ENCODE results near the gene MAML2. TPM values are rescaled to one million over a fixed set of nuclear protein-coding genes. Genes with fewer than 3 reads are reported as not detected.

MAML2 gene
- total RNA-seq, 6 experiments from 2014 or later: 24.9 to 30.8 (median 28.3) TPM

DNA sequence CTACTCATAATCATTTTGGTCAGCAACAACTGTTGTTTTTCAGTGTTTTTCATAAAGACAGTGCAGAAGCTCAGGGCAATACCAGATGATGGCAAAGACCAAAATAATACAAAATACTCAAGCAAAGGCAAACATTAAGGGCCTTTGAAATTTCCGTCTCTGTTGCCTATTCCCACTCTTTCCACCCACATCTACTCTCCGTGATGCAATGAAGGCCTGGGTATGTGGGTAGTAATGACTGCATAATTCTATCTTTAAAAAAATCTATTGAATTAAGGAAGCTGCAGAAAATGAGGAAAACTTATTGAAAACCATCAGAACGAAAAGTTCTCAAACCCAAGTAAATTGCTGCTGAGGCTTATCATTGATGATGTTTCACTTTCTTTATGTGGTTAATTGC lies 203.3 kb downstream of the MAML2 start:
- Mint-ChIP-seq H3K27me3 (ENCODE audit: insufficient read depth) (peaks cover 2% of the 10 kb centered on the region; the same call in 1 of the 2 replicates), H3K4me3 (no peak overlapping the region), H3K4me1 (ENCODE audit: low read depth) (peaks cover 58% of the 10 kb centered on the region), H3K27ac (peak overlapping the region; percentile 40; the same call in 1 of the 2 replicates), H3K9me3 (no peaks in the 10 kb centered on the region), H3K36me3 (ENCODE audit: low read depth) (peaks cover 28% of the 10 kb centered on the region)
- TF ChIP-seq CTCF (IDR thresholded peaks at IDR 0.05): no peak
- DNase-seq: no peak

DNA sequence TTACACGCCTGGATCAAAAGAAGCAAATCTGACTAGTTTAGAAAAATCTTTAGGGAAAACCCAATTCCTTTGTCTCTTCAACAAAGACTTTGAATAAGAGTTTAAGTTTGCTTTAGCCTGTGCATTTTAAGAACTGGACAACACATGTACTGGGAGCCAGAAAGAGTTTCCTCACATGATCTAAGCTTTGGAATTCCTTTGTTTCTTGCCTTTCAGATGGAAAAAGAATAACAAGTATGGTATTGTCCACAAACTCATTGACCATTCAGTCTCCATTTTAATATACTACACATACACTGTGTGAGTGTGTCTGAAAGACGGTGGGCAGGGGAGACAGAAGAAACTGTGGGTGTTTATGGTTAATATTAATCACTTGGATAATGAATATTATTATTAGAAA lies 205.6 kb downstream of the MAML2 start:
- H3K27me3 Mint-ChIP-seq (ENCODE audit: insufficient read depth): peaks cover 2% of the 10 kb centered on the region; the same call in 1 of the 2 replicates
- H3K9me3 Mint-ChIP-seq: no peaks in the 10 kb centered on the region
- H3K36me3 Mint-ChIP-seq (ENCODE audit: low read depth): peaks cover 22% of the 10 kb centered on the region
- peaks cover 41% of the 10 kb centered on the region for H3K4me1 Mint-ChIP-seq (ENCODE audit: low read depth)
- DNase-seq: no peak
- H3K4me3 Mint-ChIP-seq: no peak overlapping the region
- peak overlapping the region; percentile 51 for H3K27ac Mint-ChIP-seq
- no peak for TF ChIP-seq CTCF (IDR thresholded peaks at IDR 0.05)

- Mint-ChIP-seq H3K36me3 (ENCODE audit: low read depth) (peaks cover 22% of the 10 kb centered on the region), H3K4me1 (ENCODE audit: low read depth) (peaks cover 45% of the 10 kb centered on the region), H3K27ac (peak overlapping the region; percentile 51), H3K9me3 (no peaks in the 10 kb centered on the region), H3K27me3 (ENCODE audit: insufficient read depth) (peaks cover 2% of the 10 kb centered on the region; the same call in 1 of the 2 replicates), H3K4me3 (no peak overlapping the region)
- no peak for TF ChIP-seq CTCF (IDR thresholded peaks at IDR 0.05)
- no peak for DNase-seq
Measured at GRCh38 chr11:96136613-96137298, 206.2 kb downstream of the MAML2 start.

DNA sequence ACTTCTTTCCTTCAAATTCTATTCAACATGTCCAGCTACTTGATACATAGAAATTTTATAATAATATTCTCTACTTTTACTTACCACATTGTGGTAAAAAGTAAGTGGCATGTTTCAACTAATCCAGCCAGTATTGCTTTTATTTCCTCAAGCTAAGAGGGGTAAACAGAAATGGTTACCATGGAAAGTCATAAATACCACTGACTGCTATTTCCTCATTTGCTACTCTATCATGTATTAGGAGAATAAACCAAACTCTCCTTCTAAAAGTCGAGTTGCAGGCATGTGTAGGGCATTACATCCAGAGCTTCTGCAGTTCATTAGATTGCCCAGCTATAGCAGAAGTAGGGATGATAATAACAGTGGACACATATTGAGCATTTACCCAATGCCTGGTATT lies 208.4 kb downstream of the MAML2 start:
- Mint-ChIP-seq H3K27me3 (ENCODE audit: insufficient read depth) (peaks cover 2% of the 10 kb centered on the region; the same call in 1 of the 2 replicates), H3K4me1 (ENCODE audit: low read depth) (peaks cover 41% of the 10 kb centered on the region), H3K4me3 (no peak overlapping the region), H3K27ac (peak overlapping the region; percentile 69), H3K36me3 (ENCODE audit: low read depth) (peaks cover 21% of the 10 kb centered on the region), H3K9me3 (no peaks in the 10 kb centered on the region)
- DNase-seq: no peak
- TF ChIP-seq CTCF (IDR thresholded peaks at IDR 0.05): no peak

DNA sequence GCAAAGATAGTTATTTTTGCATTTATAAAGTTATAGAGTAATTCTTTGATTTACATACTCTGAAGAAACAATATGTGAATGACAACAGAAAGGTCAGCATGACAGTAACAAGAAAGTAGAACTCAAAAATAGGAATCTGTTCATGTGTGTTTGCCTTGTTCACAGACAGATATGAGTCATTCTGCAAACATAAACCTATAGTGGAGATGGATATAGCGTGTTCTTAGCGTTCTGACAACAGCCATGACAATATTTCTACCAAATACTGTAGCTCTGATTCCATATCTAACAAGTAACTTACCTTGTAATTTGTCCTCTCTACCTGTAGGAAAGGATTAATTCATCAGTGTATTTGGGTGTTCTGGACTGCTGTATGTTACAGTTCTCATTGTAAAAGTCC lies 210.6 kb downstream of the MAML2 start:
- peaks cover 2% of the 10 kb centered on the region for H3K27me3 Mint-ChIP-seq (ENCODE audit: insufficient read depth)
- H3K9me3 Mint-ChIP-seq: no peaks in the 10 kb centered on the region
- TF ChIP-seq CTCF (IDR thresholded peaks at IDR 0.05): no peak
- peaks cover 20% of the 10 kb centered on the region for H3K36me3 Mint-ChIP-seq (ENCODE audit: low read depth)
- H3K4me1 Mint-ChIP-seq (ENCODE audit: low read depth): peaks cover 34% of the 10 kb centered on the region
- H3K4me3 Mint-ChIP-seq: no peak overlapping the region
- DNase-seq: no peak
- H3K27ac Mint-ChIP-seq: no peak overlapping the region
